Neural crest cell (in vitro differentiated cells): ENCODE results near the gene MROH2A. TPM values are rescaled to one million over a fixed set of nuclear protein-coding genes. Genes with fewer than 3 reads are reported as not detected.

ENCODE experiments used
- DNase-seq: peaks from one replicate; pipeline ENCODE4 v3.0.0; 2021; ENCODE audit warnings: low read depth, mixed read lengths, low spot score
- H3K27ac Mint-ChIP-seq: one replicate; pipeline ENCODE4 v1.8.0; 2021; ENCODE audit warnings: mild to moderate bottlenecking, mixed read lengths; ENCODE audit not compliant: unreplicated experiment
- H3K27me3 Mint-ChIP-seq: 2 replicates; pipeline ENCODE4 v1.8.0; 2021; ENCODE audit warnings: low read depth, mild to moderate bottlenecking, mixed read lengths
- H3K36me3 Mint-ChIP-seq: 2 replicates; pipeline ENCODE4 v1.8.0; 2021; ENCODE audit warnings: low read depth, mild to moderate bottlenecking, mixed read lengths
- H3K4me1 Mint-ChIP-seq: 2 replicates; pipeline ENCODE4 v1.8.0; 2021; ENCODE audit warnings: mixed read lengths
- H3K4me3 Mint-ChIP-seq: one replicate; pipeline ENCODE4 v1.8.0; 2021; ENCODE audit warnings: mild to moderate bottlenecking, mixed read lengths
- H3K9me3 Mint-ChIP-seq: 2 replicates; pipeline ENCODE4 v1.8.0; 2021; ENCODE audit warnings: mixed read lengths
- CTCF ChIP-seq: fragments of 200-600 bp; sonication (generic); conservative IDR thresholded peaks from 2 replicates; pipeline ENCODE4 v1.5.0; 2021; ENCODE audit warnings: antibody characterized with exemption, mild to moderate bottlenecking
- total RNA-seq: library from RNA; stranded (reverse); gene quantifications from 2 replicates; pipeline ENCODE4 v1.2.1, GENCODE V29; 2021

MROH2A gene
- total RNA-seq, 1 donor from 2014 or later, result not detected

- DNase-seq, result no peak
- Mint-ChIP-seq H3K27ac (no peak overlapping the region), H3K36me3 (no peaks in the 10 kb centered on the region), H3K27me3 (peaks cover 3% of the 10 kb centered on the region), H3K9me3 (peaks cover 6% of the 10 kb centered on the region), H3K4me1 (no peaks in the 10 kb centered on the region), H3K4me3 (no peak overlapping the region)
- TF ChIP-seq CTCF, result no peak
Observed at GRCh38 chr2:233780771-233781170, 2.6 kb downstream of the MROH2A start.

- H3K4me1 Mint-ChIP-seq, result no peaks in the 10 kb centered on the region
- no peaks in the 10 kb centered on the region for H3K27me3 Mint-ChIP-seq
- no peaks in the 10 kb centered on the region for H3K9me3 Mint-ChIP-seq
- no peak for TF ChIP-seq CTCF
- no peak for DNase-seq
- no peak overlapping the region for H3K4me3 Mint-ChIP-seq
- no peak overlapping the region for H3K27ac Mint-ChIP-seq
- H3K36me3 Mint-ChIP-seq, result no peaks in the 10 kb centered on the region
Observed at GRCh38 chr2:233789554-233789953, 11.4 kb downstream of the MROH2A start.

- Mint-ChIP-seq H3K36me3 (no peaks in the 10 kb centered on the region), H3K4me1 (no peaks in the 10 kb centered on the region), H3K4me3 (no peak overlapping the region), H3K9me3 (no peaks in the 10 kb centered on the region), H3K27ac (no peak overlapping the region), H3K27me3 (no peaks in the 10 kb centered on the region)
- no peak for TF ChIP-seq CTCF
- DNase-seq, result no peak
Observed at GRCh38 chr2:233791151-233791882, 13.2 kb downstream of the MROH2A start.

GRCh38 chr2:233791883-233792329 lies 13.8 kb downstream of the MROH2A start:
- H3K27me3 Mint-ChIP-seq, result no peaks in the 10 kb centered on the region
- H3K4me3 Mint-ChIP-seq, result no peak overlapping the region
- peak overlapping the region; percentile 50 for H3K27ac Mint-ChIP-seq
- DNase-seq, result no peak
- TF ChIP-seq CTCF, result no peak
- no peaks in the 10 kb centered on the region for H3K9me3 Mint-ChIP-seq
- no peaks in the 10 kb centered on the region for H3K4me1 Mint-ChIP-seq
- H3K36me3 Mint-ChIP-seq, result no peaks in the 10 kb centered on the region

GRCh38 chr2:233792720-233793119 lies 14.6 kb downstream of the MROH2A start:
- no peak overlapping the region for H3K4me3 Mint-ChIP-seq
- TF ChIP-seq CTCF, result no peak
- DNase-seq, result no peak
- H3K9me3 Mint-ChIP-seq, result no peaks in the 10 kb centered on the region
- no peak overlapping the region for H3K27ac Mint-ChIP-seq
- no peaks in the 10 kb centered on the region for H3K36me3 Mint-ChIP-seq
- H3K27me3 Mint-ChIP-seq, result no peaks in the 10 kb centered on the region
- no peaks in the 10 kb centered on the region for H3K4me1 Mint-ChIP-seq
